NCI-H187 treated with DMSO at 0.1 percent for 48 hours (cell line): Measurements from ENCODE around the gene SSH3.

ENCODE experiments used
- DNase-seq: peaks from one replicate; lab custom pipeline; 2025; lab: John Stamatoyannopoulos, UW

SSH3 gene

GRCh38 chr11:67280341-67280787 lies 23.0 kb upstream of the SSH3 start:
- no peak for DNase-seq

- no peak for DNase-seq
Observed at GRCh38 chr11:67280788-67281551, 22.4 kb upstream of the SSH3 start.

- no peak for DNase-seq
Observed at GRCh38 chr11:67281552-67282150, 21.7 kb upstream of the SSH3 start.

GRCh38 chr11:67282155-67282875 lies 21.0 kb upstream of the SSH3 start:
- no peak for DNase-seq

GRCh38 chr11:67282876-67283371 lies 20.4 kb upstream of the SSH3 start:
- no peak for DNase-seq

GRCh38 chr11:67283481-67283963 lies 19.8 kb upstream of the SSH3 start:
- no peak for DNase-seq

- DNase-seq, result no peak
Observed at GRCh38 chr11:67284811-67285540, 18.4 kb upstream of the SSH3 start.

- no peak for DNase-seq
Observed at GRCh38 chr11:67285541-67286498, 17.5 kb upstream of the SSH3 start.

GRCh38 chr11:67286621-67287333 lies 16.6 kb upstream of the SSH3 start:
- DNase-seq, result no peak

- no peak for DNase-seq
Observed at GRCh38 chr11:67287355-67288197, 15.8 kb upstream of the SSH3 start.

- no peak for DNase-seq
Observed at GRCh38 chr11:67288198-67288451, 15.2 kb upstream of the SSH3 start.

GRCh38 chr11:67288452-67289225 lies 14.7 kb upstream of the SSH3 start:
- no peak for DNase-seq

GRCh38 chr11:67289226-67289650 lies 14.1 kb upstream of the SSH3 start, which contains the start of gene ANKRD13D:
TSS of gene ANKRD13D (plus strand) at chr11:67289303. CDS start at chr11:67289461, 158 bp downstream.
- no peak for DNase-seq

- no peak for DNase-seq
Observed at GRCh38 chr11:67289651-67290479, 13.5 kb upstream of the SSH3 start.

- DNase-seq, result no peak
Observed at GRCh38 chr11:67290801-67291200, 12.5 kb upstream of the SSH3 start.

- DNase-seq, result no peak
Observed at GRCh38 chr11:67291481-67292381, 11.6 kb upstream of the SSH3 start.

GRCh38 chr11:67292671-67293070 lies 10.7 kb upstream of the SSH3 start:
- DNase-seq, result no peak
